ENCODE data around the gene STARD13.

The STARD13 gene

GRCh38 chr13:33308863-33309262, 23.3 kb upstream of the STARD13 start:
- DNase-seq: no peak

DNA sequence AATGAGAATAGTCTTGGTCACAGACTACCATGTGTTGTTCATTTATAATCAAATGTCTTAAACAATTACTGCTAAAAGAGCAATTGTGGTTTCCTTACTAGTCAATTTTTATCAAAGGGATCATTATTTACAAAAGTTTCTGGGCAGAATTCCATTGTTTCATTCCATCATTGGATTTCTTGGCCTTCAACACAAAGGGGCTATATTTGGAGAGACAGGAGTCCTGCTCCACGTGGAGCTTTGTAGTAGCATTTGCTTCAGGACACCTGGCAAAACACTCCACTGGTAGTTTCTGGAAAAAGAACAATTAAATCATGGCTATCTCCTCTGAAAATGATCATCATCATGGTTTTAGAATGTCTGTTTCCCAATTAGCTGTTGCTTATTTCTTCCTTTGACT, 22.3 kb upstream of the STARD13 start:
- no peak for DNase-seq

DNA sequence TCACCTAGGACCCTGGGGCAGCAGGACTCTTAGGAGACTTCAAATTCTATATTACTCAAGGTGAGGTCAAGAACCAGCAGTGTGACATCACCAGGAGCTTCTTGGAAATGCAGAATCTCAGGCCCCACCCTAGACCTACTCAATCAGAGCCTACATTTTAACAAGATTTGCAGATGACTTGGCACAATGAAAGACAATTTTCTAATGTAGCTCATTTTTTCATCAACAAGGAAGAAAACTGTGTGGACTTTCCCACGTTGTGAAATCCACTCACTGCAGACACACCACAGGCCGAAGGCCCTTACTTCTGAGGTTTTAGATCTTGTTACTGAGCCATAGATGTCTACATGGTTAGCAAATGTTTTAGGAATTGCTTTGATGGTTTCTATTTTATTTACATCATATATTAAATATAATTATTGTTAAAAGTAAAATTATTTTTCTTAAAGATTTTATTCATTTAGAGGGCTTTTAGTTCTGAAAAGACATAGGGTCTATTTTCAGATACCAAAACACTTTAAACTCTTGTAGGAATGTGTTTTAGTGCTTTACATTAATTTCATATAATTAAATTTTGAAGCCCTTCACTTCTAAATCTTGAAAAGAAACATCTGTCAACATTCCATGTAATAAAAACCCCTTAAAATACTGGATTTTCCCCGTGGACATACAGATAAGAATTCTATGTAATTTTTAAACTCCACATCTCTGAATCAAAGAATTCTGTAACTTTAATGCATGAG, 18.5 kb upstream of the STARD13 start:
- DNase-seq: no peak

GRCh38 chr13:33299626-33300025, 14.1 kb upstream of the STARD13 start:
- DNase-seq: no peak

DNA sequence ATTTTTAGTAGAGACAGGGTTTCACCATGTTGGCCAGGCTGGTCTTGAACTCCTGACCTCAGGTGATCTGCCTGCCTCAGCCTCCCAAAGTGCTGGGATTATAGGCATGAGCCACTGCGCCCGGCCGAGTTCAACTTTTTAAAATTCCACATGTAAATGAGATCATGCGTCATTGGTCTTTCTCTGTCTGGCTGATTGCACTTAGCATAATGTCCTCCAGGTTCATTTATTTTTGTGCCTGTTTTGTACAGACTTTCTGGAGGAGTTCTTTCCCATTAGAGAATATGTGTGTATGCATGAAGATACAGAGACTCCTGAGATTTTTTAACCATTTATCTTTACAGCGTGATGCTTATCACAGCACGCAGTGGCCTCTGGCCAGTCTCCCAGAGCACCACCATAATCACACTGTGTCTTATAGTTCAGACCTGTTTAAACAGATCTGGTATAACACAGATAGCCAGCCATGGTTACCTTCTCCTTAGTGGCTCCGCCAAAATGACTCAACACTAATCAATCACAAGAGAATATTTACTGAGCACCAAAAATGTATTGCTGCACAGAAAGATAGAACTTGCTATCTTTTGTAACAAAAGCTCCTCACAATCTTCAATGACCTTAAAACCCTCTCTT, 11.4 kb upstream of the STARD13 start:
- no peak for DNase-seq

DNA sequence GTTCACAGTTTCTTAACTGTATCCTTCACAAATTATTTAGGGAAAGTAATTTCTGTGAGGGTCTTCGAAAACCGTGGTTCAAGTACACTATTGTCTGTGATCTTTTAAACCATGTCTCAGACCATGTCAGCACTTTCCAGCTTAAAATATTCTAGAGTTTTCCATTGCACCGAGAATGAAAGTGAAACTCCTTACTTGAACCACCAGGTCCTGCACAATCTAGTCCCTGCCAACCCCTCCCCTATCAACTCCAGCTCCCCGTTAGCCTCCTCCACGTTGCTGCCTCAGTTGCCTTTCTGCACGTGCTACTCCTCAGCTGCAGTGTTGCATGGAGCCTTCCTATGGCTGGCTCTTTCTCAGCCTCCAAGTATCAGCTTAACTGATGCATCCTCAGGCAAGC, 7.2 kb upstream of the STARD13 start:
- no peak for DNase-seq

DNA sequence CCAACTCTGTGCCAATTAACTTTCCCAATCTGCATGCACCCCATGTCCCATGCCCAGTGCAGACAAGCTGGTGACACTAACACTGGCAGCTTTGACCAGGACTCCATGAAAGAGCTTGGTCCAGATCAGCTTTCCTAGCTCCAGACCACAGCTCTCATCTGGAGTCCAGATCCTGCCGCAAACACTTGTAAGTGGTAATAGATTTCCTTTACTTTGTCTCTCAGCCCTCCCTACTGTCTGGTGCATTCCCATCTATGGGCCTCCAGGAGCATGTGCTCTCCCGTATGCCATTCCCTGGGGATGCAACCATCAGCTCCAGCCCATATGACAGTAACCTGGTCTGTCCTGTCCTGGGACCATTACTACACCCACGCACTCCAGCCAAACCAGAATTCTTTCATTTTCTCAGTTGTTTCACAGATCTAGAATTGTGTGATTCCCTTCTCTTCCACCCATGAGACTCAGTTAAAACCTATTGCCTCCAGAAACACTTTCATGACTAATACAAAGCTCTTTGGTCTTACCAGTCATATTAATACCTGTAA, 4.9 kb upstream of the STARD13 start:
- DNase-seq: no peak

GRCh38 chr13:33289966-33290365, 4.4 kb upstream of the STARD13 start:
- DNase-seq: no peak

- no peak for DNase-seq
Observed at GRCh38 chr13:33287142-33287882, 1.8 kb upstream of the STARD13 start.

DNA sequence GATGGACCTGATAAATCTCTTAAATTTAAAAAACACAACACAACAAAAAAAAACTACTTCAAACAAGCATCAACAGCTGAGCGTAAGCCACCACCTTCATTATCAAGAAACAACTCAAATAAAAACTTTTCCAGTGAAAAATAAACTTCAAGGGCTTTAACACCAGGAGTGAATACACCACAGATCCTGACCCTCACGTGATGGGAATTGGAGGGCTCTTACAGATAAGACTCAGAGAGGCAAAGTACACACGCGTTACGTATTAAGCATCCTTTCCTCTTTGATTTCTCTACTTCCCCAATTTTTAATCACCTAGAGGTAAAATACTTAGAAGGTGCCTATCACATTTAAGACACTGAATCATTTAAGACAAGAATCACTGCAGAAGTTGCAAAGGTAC, 573 bp upstream of the STARD13 start:
- DNase-seq: no peak

GRCh38 chr13:33284916-33285315, 639 bp downstream of the STARD13 start:
- no peak for DNase-seq

- no peak for DNase-seq
Observed at GRCh38 chr13:33284031-33284430, 1.5 kb downstream of the STARD13 start.

DNA sequence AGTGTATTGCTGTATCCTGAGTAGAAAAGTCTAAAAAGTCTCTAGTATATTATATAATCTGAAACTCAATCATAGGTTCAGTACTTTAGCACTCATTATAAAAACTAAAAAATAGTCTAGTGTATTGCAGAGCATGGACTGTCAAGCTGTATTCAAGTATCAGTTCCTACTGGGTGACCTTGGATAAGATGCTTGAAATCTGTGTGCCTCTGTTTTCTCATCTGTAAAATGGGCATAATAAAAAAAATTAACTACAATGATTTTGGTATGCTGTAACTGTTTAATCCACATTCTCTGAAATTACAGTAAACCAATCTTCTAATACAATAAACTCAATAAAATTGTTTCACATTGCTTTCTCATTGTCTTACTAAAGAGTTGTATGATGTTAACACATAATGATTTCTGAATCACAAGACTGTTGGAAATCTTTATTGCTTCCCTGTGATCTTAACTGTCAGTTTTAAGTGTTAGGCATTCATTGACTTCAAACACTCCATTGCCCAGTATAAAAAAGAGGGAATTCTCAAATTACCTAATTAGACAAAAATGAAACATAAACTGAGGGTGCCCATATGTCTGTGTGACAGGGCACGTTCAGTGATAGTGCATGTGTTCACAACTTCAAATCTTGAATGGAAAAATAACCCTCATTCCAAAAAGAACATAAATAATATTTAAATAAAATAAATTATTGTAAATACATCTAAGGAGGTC, 2.2 kb downstream of the STARD13 start:
- no peak for DNase-seq

- no peak for DNase-seq
Observed at GRCh38 chr13:33281951-33282595, 3.5 kb downstream of the STARD13 start.

- DNase-seq: no peak
Observed at GRCh38 chr13:33280923-33281322, 4.6 kb downstream of the STARD13 start.

- DNase-seq: no peak
Observed at GRCh38 chr13:33280279-33280905, 5.2 kb downstream of the STARD13 start.

DNA sequence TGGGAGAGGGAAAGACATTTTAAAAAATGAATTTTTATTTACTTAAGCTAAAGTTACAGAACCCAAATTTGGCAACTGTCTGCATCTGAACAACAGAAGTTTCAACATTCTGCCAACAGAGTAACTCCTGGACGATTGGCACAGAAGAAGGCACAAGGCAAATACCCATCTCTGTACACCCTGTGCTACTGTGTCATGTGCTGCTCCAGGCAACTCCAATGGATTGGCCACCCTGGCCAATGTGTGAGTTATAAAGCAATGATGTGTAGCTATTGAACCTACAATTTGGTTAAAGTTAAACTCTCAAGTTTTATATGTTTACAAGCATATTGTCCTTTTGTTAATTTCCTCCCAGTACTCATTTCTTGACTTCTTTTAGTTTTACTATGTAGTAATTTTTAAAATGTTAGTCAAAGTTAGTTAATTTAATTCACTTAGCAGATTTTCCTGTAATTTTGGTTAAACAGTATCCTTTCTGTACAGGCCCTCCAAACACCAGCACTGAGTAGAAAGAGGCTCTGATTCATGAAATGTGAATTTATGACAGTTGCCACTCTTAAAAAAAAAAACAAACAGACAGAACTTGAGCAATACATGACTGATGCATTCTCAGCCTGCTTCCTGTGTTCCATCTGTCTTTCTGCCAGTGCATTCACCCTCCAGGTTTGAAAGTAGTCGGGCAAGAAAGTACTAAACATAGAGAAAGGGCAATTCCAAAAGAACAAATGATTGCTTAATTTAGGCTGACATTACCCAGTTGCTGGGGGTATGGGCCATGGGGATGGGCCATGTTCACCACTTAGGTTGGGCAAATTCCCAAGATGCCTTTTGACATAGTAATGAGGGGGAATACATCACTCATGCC, 5.9 kb downstream of the STARD13 start:
- no peak for DNase-seq

- DNase-seq: no peak
Observed at GRCh38 chr13:33278913-33279312, 6.6 kb downstream of the STARD13 start.

DNA sequence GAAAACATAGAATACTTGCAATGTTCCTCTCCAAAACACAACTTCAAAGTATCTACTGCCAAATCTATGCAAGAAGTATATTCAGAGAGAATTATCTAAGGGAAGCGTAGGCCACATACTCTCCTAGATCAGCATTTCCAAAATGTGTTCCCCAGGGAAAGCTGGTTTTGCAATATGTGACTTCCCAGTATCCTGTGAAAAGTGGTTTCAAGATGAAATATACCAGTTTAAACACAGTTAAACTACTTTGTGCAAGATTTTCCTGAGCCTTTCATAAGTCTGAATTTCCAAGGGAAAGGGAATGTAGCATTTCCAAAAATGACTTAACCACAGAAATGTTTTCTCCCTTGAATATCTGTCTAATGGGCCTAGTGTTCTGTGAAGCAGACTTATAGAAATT, 7.6 kb downstream of the STARD13 start:
- no peak for DNase-seq

- no peak for DNase-seq
Observed at GRCh38 chr13:33277037-33277740, 8.4 kb downstream of the STARD13 start.
